Muscle of leg (tissue), 11 donors: ENCODE measurements around the gene SNCB. TPM values are rescaled to one million over a fixed set of nuclear protein-coding genes. Genes with fewer than 3 reads are reported as not detected.

Source experiments
- DNase-seq: peaks from one replicate; pipeline ENCODE4 v3.0.0; 2013
- H3K27ac ChIP-seq: one replicate; pipeline ENCODE4 v1.5.1; 2013; ENCODE audit warnings: mild to moderate bottlenecking, low read length, control low read depth
- H3K27me3 ChIP-seq: one replicate; pipeline ENCODE4 v1.6.1; 2013; ENCODE audit warnings: low read length; ENCODE audit not compliant: control insufficient read depth, insufficient read depth
- H3K36me3 ChIP-seq: one replicate; pipeline ENCODE4 v1.6.1; 2013; ENCODE audit warnings: low read length; ENCODE audit not compliant: control insufficient read depth, insufficient read depth
- H3K4me1 ChIP-seq: one replicate; pipeline ENCODE4 v1.6.1; 2013; ENCODE audit warnings: low read length; ENCODE audit not compliant: control insufficient read depth, insufficient read depth
- H3K4me3 ChIP-seq: one replicate; pipeline ENCODE4 v1.5.1; 2013; ENCODE audit warnings: low read length, control low read depth
- H3K9me3 ChIP-seq: replicated peaks from 2 replicates; pipeline ENCODE4 v1.6.1; 2013; ENCODE audit warnings: low read depth, low read length; ENCODE audit not compliant: control insufficient read depth
- WGBS: methylation state at CpG from one replicate; pipeline ENCODE4 v1.1.5; 2013; ENCODE audit warnings: missing lambda C conversion rate; ENCODE audit not compliant: insufficient coverage; 5-methylcytosine and 5-hydroxymethylcytosine counted together
- polyA plus RNA-seq, 8 donors: library from polyadenylated mRNA; unstranded; fragments of 120-200 nt; gene quantifications; one replicate each; pipeline versions ENCODE4 v1.2.1 to v1.2.3, GENCODE V29; 2013; ENCODE audit warnings: inconsistent platforms in 1 of 8, low replicate concordance in 1 of 8; ENCODE audit not compliant: insufficient read length in 8 of 8, insufficient read depth in 1 of 8
- total RNA-seq: library from RNA; stranded (reverse); fragments of 120-200 nt; gene quantifications from one replicate; pipeline ENCODE4 v1.2.4, GENCODE V29; 2013

Gene SNCB
- total and polyA plus RNA-seq, 9 donors, result 0.14 TPM; not detected in 8

DNA sequence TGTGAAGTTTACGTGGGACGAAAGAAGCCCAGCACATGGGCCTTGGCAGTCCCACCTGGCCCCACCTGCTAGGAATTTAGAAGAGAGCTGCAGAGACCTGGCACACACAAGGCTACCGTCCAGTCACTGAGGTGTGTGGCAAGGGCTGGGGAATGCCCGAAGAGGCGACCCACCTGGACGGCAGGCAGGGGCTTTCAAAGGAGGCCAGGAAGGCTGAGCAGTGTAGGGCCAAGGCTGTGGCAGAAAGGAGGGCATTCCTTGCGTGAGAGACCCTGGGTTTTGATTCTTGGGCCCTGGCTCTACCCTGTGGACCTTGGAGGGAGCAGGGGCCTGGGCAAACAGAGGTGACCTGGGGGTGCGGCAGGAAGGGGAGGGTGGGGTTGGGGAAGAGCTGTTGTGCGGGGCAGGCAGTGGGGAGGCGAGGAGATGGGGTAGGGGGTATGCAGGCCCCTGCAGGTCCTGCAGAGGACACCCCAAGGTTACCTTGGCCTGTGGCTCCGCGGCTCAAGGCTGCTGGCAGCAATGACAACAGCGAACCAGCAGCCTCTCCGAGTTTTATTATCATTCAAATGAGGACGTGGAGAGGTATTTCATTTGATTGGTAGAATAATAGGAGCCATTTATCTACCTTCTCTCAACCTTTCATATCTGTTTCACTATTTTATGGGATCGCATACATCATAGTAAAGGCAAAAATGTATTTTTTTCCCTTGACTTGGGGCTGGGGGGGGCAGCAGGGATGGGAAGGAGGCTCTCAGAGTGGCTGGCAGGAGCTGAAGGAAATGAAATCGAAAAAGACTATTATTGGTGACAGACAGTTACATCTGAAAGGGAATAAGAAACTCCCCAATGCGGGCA lies 41.8 kb upstream of the SNCB start:
- H3K4me1 ChIP-seq, result peaks cover 6% of the 10 kb centered on the region
- DNase-seq, result no peak
- H3K4me3 ChIP-seq, result no peak overlapping the region
- H3K27me3 ChIP-seq, result peaks cover 43% of the 10 kb centered on the region
- no peaks in the 10 kb centered on the region for H3K36me3 ChIP-seq
- H3K27ac ChIP-seq, result no peak overlapping the region
- WGBS, result 58% methylated on average over 9 of the region's 18 CpGs
- H3K9me3 ChIP-seq, result no peaks in the 10 kb centered on the region

DNA sequence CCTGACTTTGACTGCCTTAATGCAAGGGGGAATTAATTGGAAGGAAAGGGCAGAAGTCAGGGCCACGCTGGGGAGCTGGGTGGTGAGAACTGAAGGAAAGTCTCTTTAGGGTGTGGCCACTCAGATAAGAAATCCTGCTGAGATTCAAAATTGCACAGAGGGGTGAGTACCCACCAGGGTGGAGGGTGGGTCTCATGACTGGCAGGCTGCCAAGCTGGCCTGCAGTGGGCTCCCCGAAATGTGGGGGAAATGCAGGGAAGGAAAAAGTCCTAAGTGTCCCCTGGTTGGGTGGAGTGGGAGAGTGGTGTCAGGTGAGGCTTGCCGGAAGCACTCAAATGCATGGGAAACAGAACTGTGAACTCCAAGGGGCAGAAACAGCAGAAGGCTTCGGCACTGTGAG lies 41.1 kb upstream of the SNCB start:
- Histone ChIP-seq H3K9me3 (no peaks in the 10 kb centered on the region), H3K27me3 (peaks cover 45% of the 10 kb centered on the region), H3K4me1 (peaks cover 4% of the 10 kb centered on the region), H3K4me3 (no peak overlapping the region), H3K36me3 (no peaks in the 10 kb centered on the region), H3K27ac (no peak overlapping the region)
- WGBS, result 77% methylated on average over 4 of the region's 4 CpGs
- no peak for DNase-seq

DNA sequence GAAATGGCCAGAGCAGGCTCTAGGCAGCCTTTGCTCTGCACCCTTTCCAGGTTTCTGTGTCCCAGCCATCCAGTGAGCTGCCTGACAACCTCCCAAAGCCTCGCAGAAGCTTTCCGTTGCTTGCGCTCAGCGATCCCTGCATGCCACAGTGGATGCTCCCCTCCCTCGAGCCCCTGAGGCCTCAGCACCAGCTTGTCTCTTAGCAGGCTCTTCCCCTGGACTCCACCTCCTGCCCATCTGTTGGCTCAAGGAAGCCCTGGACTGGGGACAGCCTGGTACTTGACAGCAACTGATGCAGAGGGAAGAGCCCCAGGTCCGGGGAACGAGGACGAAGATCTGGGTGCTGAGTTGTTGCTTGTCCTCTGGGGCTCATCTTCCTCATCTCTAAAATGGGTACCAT lies 40.1 kb upstream of the SNCB start:
- Histone ChIP-seq H3K27me3 (peaks cover 47% of the 10 kb centered on the region), H3K9me3 (no peaks in the 10 kb centered on the region), H3K4me1 (peaks cover 4% of the 10 kb centered on the region), H3K36me3 (no peaks in the 10 kb centered on the region), H3K27ac (no peak overlapping the region), H3K4me3 (no peak overlapping the region)
- WGBS, result 66% methylated on average over 5 of the region's 8 CpGs
- DNase-seq, result no peak

GRCh38 chr5:176667637-176668036 lies 37.3 kb upstream of the SNCB start:
- 81% methylated on average over 5 of the region's 7 CpGs for WGBS

DNA sequence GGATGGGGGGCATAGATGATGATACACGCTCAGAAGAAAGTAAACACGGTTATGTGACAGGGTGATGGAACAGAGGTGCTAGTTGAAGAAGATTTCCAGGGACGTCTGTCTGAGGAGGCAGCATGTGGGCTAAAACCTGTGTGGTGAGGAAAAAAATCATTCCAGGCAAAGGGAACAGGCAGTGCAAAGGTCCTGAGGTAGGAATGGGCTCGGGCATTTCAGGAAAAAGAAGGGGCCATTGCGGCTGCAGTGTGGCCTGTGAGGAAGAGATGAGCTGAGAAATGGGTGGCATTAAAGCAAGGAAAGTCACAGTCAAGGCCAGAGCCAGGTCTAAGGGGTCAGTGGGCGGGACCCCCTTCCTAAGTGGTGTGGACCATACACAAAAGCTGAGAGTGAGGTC lies 35.2 kb upstream of the SNCB start:
- no peak for DNase-seq
- no peaks in the 10 kb centered on the region for H3K9me3 ChIP-seq
- no peak overlapping the region for H3K27ac ChIP-seq
- no peaks in the 10 kb centered on the region for H3K36me3 ChIP-seq
- peaks cover 52% of the 10 kb centered on the region for H3K27me3 ChIP-seq
- H3K4me3 ChIP-seq, result no peak overlapping the region
- no peaks in the 10 kb centered on the region for H3K4me1 ChIP-seq
- 89% methylated on average over 6 of the region's 6 CpGs for WGBS

More at GRCh38 chr5:176667637-176668036, 37.3 kb upstream of the SNCB start:
- no peaks in the 10 kb centered on the region for H3K4me1 ChIP-seq
- no peaks in the 10 kb centered on the region for H3K9me3 ChIP-seq
- peaks cover 61% of the 10 kb centered on the region for H3K27me3 ChIP-seq
- H3K27ac ChIP-seq, result no peak overlapping the region
- DNase-seq, result no peak
- no peaks in the 10 kb centered on the region for H3K36me3 ChIP-seq
- H3K4me3 ChIP-seq, result no peak overlapping the region

- Histone ChIP-seq H3K4me1 (no peaks in the 10 kb centered on the region), H3K4me3 (no peak overlapping the region), H3K27me3 (peaks cover 46% of the 10 kb centered on the region), H3K36me3 (no peaks in the 10 kb centered on the region), H3K27ac (no peak overlapping the region), H3K9me3 (no peaks in the 10 kb centered on the region)
- no peak for DNase-seq
- 10% methylated on average over 16 of the region's 19 CpGs for WGBS
Measured at GRCh38 chr5:176664886-176665285, 34.6 kb upstream of the SNCB start.

DNA sequence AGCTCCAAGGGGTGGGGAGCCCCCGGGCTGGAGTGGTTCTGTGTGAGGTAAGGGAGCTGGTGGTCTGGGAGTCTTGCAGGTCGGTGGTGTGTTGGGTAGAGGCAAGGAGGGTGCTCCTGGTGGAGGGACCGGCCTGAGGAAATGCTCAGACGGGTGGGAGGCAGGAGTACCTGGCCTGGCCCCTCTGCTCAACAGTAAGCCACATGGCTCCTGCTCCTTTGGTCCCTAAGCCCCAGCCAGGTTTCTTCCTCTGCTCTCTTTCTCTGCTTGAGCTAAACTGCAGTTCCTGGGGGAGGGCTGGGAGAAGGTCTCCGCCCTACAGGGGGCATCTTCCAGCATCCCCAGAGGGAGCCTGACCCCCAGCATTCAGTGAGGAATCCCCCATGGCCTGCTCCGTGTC lies 34.1 kb upstream of the SNCB start:
- 17% methylated on average over 2 of the region's 6 CpGs for WGBS
- Histone ChIP-seq H3K27ac (no peak overlapping the region), H3K4me3 (no peak overlapping the region), H3K9me3 (no peaks in the 10 kb centered on the region), H3K4me1 (no peaks in the 10 kb centered on the region), H3K36me3 (no peaks in the 10 kb centered on the region), H3K27me3 (peaks cover 44% of the 10 kb centered on the region)
- no peak for DNase-seq

DNA sequence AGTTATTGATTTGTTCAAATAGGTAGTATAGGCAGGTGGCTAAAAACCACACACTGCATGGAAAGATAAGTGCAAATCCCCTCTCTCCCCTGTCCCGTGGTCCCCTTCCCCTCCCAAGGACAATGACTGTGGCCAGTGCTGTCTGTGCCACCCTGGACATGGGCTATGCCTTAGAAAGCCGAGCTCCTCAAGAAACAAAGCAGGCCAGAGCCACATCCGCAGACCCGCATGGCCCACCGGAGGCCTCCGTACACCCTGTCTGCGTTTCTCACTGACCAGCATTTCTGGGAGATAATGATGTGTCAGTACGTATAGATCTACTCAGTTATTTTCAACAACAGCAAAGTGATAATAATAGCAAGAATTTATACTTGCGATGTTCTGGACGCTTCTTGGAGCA lies 33.2 kb upstream of the SNCB start:
- 79% methylated on average over 7 of the region's 10 CpGs for WGBS
- Histone ChIP-seq H3K9me3 (no peaks in the 10 kb centered on the region), H3K4me3 (no peak overlapping the region), H3K4me1 (peaks cover 4% of the 10 kb centered on the region), H3K36me3 (no peaks in the 10 kb centered on the region), H3K27me3 (peaks cover 38% of the 10 kb centered on the region), H3K27ac (no peak overlapping the region)
- no peak for DNase-seq

- no peak for DNase-seq
- 64% methylated on average over 16 of the region's 21 CpGs for WGBS
- Histone ChIP-seq H3K27me3 (peaks cover 30% of the 10 kb centered on the region), H3K36me3 (no peaks in the 10 kb centered on the region), H3K4me3 (no peak overlapping the region), H3K9me3 (no peaks in the 10 kb centered on the region), H3K27ac (no peak overlapping the region), H3K4me1 (peaks cover 9% of the 10 kb centered on the region)
Measured at GRCh38 chr5:176662371-176663333, 32.3 kb upstream of the SNCB start.

DNA sequence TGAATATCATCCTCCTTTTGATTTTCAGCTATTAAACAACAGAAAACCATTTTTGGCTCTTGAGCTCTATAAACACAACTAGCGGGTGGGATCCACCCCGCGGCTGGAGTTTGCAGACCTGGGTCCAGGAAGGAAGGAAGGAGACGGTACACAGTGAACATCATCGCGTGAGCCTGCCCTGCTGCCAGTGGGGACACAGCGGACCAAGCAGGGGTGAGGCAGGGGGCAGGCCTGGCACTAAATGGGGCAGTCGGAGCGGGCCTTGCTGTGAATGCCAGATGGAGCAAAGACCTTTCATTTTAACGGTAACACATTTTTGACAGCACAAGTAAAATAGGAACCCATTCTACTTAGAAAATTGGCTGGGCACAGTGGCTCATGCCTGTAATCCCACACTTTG lies 31.3 kb upstream of the SNCB start:
- Histone ChIP-seq H3K27ac (no peak overlapping the region), H3K36me3 (peaks cover 8% of the 10 kb centered on the region), H3K4me3 (no peak overlapping the region), H3K4me1 (peaks cover 9% of the 10 kb centered on the region), H3K9me3 (no peaks in the 10 kb centered on the region), H3K27me3 (peaks cover 28% of the 10 kb centered on the region)
- no peak for DNase-seq
- WGBS, result 77% methylated on average over 9 of the region's 10 CpGs
